Measurements from ENCODE around the gene SPEG.

- TF ChIP-seq CTCF (IDR thresholded peaks at IDR 0.05; ENCODE audit: insufficient read depth, low read depth, low read length) (no peak), EZH2 (IDR thresholded peaks at IDR 0.05; ENCODE audit: insufficient read depth, low read length) (no peak)
These were observed 11.6 kb upstream of the SPEG start for GRCh38 chr2:219422952-219423534.
